ENCODE results near the gene PFN2. TPM values are rescaled to one million over a fixed set of nuclear protein-coding genes. Genes with fewer than 3 reads are reported as not detected.

The PFN2 gene, protein sequence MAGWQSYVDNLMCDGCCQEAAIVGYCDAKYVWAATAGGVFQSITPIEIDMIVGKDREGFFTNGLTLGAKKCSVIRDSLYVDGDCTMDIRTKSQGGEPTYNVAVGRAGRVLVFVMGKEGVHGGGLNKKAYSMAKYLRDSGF
- 137 to 162 TPM (median 156 TPM) in 5 replicates for total RNA-seq (2022; extraction: Qiagen RNA extraction; ENCODE audit: low read depth)

DNA sequence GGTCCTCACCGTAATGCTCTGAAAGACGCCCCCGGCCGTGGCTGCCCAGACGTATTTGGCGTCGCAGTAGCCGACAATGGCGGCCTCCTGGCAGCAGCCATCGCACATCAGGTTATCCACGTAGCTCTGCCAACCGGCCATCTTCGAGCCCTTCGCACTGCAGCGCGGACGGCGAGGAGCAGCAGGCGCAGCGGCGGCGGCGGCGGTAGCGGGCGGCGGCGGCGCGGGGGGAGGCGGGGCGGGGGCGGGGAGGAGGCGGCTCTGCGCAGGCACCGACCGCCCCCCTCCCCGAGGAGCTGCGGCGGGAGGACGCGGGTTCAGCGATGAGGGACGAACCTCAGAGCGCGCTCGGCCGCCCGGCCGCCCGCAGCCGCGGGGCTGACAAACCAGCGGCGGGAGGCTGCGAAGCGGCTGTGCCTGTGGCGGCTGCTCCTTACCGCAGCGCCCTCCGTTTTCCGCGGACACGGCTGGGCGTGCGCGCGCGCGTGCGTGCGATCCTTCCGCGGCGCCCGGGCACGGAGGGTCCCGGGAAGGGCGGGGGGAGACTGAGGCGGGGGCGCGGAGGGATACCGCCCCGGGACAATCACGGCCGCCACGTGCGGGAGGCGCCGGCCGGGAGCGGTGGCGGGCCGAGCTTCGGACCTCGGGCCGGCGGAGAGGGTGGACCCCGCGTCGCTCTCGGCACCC is at the start of gene PFN2:
Gene PFN2 (minus strand): TSS at position 180 of the 687 bp plus-strand sequence. CDS start 39 bp downstream, at position 141.

Other genes with a start within 250 kb of the PFN2 start
- 32.2 to 40.3 TPM (median 36.4 TPM) in 5 replicates for gene COMMD2, start 218.4 kb downstream of the PFN2 start, total RNA-seq (2022; extraction: Qiagen RNA extraction; ENCODE audit: low read depth)
- gene ANKUB1, start 178.3 kb downstream of the PFN2 start, total RNA-seq (2022; extraction: Qiagen RNA extraction; ENCODE audit: low read depth): not detected in 5 replicates
- gene RNF13, start 157.7 kb downstream of the PFN2 start, total RNA-seq (2022; extraction: Qiagen RNA extraction; ENCODE audit: low read depth): 37.0 to 51.4 TPM (median 40.5 TPM) in 5 replicates

All from A549 treated with GW870086 at 1 μM for 4 hours (cell line).